Femur (tissue), 1 donor: ENCODE measurements around the gene SPNS3.
A peak's percentile ranks its signal among the peaks of the same experiment; 100 is the strongest.

Source experiments
- DNase-seq: peaks from one replicate; pipeline ENCODE4 v3.0.0-alpha.2; 2017

Gene SPNS3, protein sequence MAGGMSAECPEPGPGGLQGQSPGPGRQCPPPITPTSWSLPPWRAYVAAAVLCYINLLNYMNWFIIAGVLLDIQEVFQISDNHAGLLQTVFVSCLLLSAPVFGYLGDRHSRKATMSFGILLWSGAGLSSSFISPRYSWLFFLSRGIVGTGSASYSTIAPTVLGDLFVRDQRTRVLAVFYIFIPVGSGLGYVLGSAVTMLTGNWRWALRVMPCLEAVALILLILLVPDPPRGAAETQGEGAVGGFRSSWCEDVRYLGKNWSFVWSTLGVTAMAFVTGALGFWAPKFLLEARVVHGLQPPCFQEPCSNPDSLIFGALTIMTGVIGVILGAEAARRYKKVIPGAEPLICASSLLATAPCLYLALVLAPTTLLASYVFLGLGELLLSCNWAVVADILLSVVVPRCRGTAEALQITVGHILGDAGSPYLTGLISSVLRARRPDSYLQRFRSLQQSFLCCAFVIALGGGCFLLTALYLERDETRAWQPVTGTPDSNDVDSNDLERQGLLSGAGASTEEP

DNA sequence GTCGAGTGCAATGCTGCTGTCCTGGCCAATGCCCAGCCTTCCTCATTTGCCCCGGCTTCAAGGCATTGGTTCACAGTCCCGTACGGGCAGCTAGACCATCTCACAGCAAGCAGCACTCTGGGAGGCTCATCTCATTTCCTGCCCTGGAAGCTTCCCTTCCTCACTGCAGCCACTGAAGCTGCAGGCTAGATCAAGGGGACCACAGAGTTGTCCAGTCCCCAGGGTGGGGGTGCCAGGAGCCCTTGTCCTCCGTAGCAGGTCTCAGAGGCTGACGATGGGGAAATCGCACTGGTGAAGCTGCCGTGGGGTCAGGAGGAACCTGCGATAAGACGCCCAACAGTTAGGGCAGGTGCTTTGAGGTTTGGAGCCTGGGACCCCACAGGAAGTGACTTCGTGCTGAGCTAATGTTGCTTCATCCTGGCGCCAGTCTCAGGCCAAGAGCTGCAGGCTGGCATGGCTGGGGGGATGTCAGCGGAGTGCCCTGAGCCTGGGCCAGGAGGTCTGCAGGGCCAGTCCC lies at the start of gene SPNS3:
SPNS3 (plus strand) TSS at position 426 of the 517 bp plus-strand sequence; CDS start at position 454, 28 bp downstream.
- DNase-seq, result no peak

DNA sequence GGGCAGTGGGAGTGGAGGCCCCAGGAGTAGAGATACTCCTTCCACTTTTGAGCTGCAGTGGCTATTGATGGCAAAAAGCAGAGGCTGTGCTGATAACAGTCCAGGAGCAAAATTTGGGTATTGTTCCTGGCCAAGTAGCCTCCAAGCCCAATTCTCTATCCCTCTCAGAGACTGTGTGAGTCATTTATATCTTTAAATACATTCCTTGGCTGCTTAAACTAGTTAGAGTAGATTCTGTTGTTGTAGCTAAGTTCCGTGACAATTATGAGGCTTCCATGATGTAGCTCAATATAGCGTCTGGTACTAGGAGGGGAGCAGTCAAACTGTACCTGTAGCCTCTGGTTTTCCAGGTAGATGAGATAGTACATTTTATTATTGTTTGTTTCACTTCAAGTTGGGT lies 47.3 kb upstream of the SPNS3 start:
- no peak for DNase-seq

DNA sequence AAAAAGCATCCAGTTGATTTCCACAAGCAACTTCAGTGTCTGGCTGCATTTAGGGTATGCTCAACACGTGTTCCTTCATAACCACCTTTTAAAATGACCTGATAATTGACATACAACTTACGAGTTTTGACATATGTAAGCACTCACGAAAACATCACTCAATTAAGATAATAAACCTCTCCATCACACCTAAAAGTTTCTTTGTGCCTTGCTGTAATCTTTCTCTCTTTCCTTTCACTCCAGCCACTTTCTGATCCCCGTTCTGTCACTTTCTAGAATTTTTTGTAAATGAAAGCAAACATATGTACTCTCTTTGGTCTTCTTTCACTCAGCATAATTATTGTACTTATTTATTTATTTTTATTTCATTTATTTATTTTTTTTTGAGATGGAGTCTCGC lies 46.6 kb upstream of the SPNS3 start:
- no peak for DNase-seq

DNA sequence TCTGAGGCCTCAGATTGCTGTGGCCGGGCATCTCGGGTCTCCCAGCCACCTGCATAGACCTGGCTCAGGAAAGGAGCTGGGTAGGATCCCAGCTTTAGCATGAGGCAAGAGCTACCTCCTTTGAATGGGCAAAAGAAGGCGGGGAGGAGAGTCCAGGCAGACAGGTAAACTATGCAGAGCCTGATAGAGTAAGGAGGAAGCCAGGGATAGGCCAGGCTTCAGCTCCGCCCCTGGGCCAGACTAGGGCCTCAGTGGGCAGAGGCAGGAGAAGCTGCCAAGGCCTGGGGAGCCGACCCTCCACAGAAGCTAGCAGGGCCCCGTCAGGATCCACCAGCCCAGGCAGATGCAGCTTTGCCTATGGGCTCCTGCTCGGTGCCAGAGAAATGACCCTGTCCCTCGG lies 44.7 kb upstream of the SPNS3 start:
- no peak for DNase-seq

DNA sequence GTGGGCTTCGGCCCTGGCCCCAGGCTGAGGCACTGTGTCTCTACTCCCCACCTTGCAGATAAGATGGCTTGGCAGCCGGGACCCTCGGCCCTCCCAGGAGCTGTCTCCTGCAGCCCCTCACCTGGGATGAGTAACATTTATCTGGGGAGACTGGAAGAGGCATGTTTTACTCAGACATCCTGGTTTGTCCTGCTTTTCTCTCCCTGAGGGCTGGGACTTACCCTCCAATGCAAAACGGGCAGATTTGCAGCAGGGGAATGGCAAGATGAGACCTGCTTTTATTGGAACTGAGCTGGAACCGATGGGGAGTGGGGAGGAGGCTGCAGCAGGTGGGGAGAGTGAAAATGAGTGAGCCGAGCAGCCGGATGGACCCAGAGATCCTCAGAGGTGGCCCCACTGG lies 39.9 kb upstream of the SPNS3 start:
- DNase-seq, result no peak

DNA sequence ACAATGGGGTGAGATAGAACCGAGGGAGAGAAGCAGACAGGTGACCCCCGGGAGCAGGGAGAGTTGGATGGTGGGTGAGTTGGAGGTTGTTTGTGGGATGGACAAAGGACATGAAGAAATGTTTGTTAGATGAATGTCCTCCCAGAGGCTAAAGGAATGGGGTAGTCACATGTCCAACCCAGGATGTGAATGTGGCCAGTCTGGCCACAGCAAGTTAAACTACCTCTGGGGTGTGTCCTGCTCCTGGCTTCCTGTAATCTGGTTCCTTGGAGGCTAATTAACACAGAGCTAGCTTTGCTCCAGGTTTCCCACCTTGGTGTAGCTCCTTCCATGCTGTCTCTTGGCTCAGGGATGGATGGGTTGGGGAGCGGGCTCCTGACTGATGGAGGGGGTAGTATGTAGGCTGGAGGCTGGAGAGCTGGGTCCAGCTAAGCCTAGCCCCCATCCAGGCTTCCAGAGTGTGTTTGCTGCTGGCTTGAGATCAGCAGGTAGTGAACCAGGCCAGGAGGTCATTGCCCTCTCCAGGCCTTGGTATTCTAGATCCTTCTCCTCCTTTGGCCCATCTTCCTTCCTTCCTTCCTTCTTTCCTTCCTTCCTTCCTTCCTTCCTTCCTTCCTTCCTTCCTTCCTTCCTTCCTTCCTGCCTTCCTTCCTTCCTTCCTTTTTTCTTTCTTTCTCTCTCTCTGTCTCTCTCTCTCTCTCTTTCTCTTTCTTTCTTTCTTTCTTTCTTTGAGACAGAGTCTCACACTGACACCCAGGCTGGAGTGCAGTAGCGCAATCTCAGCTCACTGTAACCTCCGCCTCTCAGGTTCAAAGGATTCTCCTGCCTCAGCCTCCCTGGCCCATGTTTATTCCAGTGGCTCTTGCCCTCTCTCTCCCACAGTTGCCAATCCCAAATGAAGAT lies 39.3 kb upstream of the SPNS3 start:
- no peak for DNase-seq

DNA sequence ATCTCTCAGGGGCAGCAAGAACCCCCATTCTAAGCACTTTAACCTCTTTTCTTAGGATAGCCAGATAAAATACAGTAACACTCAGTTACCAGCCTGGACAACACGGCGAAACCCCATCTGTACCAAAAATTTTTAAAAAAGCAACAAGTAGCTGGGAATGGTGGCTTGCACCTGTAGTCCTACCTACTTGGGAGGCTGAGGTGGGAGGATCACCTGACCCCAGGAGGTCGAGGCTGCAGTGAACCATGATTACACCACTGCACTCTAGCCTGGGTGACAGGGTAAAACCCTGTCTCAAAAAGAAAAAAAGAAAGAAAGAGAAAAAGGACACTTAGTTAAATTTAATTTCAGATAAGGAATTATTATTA lies 38.6 kb upstream of the SPNS3 start:
- DNase-seq, result no peak

DNA sequence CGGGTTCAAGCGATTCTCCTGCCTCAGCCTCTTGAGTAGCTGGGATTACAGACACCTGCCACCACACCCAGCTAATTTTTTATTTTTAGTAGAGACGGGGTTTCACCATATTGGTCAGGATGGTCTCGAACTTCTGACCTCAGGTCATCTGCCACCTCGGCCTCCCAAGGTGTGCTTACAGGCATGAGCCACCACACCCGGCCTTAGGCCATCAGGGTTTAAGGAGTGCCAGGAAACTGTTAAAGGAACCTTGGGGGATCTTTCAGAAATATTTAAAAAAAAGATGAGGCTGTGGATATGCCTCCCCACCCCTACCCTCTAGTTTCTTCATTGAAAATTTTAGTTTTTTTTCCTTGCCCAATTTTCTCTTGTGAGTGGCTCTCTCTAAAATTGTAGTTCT lies 35.9 kb upstream of the SPNS3 start:
- DNase-seq, result no peak

DNA sequence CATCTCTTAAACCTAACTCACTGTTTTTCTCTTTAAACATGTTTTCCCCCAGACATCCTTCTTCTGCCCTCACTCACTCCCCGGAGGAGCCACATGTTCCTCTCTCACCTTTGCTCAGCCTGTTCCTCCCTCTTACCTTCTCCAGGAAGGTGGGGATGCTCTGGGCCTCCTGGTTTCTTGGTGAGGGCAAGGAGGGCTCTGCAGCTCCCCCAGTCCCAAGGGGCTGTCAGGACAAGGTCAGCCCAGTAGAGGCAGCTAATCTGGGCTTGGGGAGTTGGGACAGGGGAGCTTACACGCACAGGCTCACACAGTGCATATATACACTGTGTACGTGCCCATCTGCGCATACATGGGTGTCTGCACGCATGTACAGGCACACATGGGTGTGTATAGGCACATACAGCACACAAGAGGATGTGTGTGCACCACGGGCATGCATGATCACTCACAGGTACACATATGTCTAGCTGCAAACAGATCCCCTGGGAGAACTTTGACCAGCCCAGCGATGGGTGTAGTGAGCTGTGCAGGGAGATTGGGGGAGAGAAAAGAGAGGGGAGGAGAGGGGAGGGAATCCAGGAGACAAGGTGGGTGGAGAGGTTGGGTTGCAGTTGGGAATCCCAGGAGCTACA lies 28.6 kb upstream of the SPNS3 start:
- DNase-seq, result no peak

DNA sequence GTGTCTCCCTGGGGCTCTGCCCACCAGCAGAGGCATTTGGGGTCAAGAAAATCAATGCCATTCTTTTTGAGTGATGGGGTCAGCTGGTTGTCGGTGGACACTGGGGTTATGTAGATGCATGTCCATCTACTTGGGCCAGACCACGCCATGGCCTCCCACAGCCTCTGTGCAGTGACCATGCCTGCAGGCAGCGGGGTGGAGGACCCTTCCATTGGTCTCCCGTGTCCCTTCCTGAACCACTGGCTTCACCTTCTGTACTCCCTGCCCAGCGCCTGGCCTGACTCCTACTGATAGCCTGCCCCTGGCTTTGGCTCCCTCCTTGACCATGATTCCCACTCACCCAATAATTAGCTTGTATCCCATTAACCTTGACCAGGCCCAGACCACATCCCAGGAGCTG lies 28.0 kb upstream of the SPNS3 start:
- no peak for DNase-seq

DNA sequence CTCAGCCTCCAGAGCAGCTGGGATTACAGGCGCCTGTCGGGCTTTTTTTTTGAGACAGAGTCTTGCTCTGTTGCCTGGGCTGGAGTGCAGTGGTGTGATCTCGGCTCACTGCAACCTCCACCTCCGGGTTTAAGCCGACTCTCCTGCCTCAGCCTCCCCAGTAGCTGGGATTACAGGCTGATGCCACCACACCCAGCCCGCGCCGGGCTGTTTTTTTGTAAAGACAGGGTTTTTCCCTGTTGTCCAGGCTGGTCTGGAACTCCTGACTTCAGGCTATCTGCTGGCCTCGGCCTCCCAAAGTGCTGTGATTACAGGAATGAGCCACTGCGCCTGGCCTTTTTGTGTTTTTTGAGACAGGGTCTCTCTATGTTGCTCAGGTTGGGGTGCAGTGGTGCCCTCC lies 27.4 kb upstream of the SPNS3 start:
- DNase-seq, result no peak

DNA sequence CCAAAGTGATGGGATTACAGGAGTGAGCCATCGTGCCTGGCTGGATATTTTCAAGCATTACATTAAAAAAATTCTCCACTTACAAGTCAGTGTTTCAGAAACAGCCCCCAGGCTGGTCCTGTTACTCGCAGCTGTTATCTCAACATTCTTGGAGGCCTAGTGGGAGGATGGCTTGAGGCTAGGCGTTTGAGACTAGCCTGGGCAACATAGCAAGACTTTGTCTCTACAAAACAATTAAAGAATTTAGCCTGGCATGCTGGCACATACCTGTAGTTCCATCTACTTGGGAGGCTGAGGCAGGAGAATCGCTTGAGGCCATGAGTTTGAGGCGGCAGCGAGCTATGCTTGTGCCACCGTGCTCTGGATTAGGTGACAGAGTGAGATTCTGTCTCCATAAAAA lies 26.5 kb upstream of the SPNS3 start:
- no peak for DNase-seq

DNA sequence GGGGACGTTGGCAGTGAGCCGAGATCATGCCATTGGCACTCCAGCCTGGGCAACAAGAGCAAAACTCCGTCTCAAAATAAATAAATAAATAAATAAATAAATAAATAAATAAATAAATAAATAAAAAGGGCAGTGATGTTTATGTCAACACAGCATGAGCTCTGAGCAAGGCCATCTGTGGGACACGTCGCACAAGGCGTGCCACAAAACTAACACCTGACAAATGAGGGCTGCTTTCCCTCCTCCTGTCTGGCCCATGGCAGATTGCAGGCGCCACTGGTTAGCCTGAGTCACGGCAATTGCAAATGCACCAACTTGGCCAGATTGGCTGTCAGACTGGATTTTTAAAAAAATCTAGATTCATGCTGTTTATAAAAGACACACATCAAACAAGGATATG lies 25.9 kb upstream of the SPNS3 start:
- DNase-seq, result no peak

DNA sequence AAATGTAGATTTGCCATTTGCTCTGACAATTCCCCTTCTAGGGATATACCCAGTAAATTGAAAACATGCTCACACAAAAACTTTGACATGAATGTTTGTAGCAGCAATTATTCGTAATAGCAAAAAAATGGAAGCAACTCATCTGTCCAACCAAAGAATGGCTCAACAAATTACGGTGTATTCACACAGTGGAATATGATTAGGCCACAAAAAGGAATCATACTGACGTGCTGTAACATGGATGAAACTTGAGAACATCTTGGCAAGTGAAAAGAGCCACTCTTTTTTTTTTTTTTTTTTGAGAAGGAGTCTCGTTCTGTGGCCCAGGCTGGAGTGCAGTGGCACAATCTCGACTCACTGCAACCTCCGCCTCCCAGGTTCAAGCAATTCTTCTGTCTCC lies 24.1 kb upstream of the SPNS3 start:
- DNase-seq, result no peak

DNA sequence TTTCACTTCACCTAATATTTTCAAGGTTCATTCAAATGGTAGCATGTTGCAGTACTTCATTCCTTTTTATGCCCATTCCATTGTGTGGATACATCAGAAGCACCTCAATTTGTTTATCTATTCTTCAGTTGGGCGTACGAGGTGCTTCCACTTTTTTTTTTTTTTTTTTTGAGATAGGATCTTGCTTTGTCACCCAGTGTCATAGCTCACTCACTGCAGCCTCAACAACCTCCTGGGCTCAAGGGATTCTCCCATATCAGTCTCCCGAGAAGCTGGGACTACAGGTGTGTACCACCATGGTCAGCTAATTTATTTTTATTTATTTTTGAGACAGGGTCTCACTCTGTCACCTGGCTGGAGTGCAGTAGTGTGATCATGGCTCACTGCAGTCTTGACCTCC lies 22.5 kb upstream of the SPNS3 start:
- DNase-seq, result no peak

DNA sequence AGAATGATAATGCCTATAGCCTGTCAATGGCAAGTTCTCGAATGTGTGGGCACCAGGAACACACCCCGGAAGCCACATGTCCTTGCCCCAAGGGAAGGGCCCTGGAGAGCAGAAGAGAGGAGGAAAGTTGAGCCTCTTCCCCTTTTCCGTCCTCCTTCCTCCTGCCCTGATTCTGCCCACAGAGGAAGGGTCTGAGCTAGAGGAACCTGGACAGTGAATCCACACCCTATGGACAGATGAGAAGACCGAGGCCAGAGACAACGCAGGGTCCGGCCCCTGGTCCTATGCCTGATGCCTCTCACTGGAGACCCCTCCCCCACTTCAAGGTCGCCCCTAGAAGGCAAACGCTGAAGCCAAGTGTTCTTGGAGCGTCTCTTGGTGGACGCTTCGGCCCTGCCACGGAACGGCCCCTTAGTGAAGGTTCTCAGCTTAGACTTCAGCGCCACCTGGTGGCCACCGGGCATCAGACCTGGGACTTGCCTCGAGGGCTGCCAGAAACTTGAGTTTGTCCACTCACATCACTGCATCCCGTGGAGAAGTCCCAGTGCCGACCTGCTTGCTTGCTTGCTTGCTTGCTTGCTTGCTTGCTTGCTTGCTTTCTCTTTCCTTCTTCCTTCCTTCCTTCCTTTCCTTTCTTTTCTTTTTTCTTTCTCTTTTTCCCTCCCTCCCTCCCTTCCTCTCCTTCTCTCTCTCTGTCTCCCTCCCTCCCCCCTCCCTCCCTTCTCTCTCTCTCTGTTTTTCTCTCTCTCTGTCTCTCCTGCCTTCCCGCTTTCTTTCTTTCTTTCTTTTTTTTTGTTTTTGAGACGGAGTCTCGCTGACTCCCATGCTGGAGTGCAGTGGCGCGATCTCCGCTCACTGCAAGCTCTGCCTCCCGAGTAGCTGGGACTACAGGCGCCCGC lies 20.6 kb upstream of the SPNS3 start:
- DNase-seq, result peak; percentile 94

DNA sequence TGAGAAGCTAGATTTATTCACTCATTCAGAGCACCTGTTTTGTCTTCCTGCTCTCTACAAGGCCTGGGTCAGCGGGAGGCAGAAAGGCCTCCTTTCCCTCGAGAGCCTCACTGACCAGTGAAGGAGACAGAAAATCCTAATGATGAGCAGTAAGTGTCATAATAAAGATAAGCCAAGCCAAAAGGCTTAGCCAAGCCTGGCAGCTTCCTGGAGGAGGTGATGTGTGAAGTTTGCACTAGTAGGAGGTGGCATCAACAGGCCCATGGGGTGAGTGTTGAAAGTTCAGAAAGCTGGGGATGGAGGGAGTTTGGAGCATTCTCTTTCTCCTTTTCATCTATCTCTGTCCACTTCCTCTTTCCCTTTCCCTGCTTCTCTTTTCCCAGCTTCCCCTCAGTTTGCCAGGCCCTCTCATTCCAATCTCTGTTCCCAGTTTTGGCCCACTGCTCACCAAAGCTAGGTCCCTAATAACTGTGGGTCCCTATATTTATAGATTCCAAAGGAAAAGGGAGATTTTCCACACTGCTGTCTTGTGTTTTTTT lies 16.5 kb upstream of the SPNS3 start:
- DNase-seq, result no peak

DNA sequence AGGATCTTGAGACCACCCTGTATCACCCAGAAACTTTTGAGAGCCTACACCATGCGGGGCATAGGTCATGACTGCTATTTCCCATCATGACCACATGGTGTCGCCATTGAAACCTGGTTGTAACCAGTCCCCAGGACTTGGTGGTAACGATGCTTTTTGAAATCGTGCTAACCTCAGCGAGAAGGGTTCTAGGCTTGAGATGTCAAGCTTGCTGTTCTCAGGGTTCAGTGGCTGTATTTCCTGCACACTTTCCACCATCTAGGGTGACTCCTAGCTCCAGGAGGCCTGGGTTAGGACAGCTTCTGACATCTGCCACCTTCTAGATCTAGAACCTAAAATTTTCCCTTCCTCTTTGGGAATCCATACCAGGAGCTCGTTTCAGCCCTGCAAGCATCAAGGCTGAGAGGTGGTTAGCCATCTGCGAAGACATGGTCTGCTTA lies 13.0 kb upstream of the SPNS3 start:
- peak; percentile 45 for DNase-seq

DNA sequence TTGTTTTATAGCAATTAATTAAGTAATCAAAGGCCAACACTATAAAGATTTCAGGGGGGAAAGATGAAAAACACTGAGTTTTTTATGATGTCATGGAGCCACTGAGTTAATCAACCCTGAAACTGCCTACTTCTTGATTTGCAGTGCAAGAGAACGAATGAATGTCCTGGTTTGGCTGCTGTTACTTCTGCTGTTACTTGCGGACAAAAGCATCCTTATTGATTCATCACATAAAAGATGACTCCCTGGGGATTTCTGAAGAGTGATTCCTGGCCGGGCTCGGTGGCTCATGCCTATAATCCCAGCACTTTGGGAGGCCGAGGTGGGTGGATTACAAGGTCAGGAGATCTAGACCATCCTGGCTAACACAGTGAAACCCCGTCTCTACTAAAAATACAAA lies 10.9 kb upstream of the SPNS3 start:
- DNase-seq, result no peak

DNA sequence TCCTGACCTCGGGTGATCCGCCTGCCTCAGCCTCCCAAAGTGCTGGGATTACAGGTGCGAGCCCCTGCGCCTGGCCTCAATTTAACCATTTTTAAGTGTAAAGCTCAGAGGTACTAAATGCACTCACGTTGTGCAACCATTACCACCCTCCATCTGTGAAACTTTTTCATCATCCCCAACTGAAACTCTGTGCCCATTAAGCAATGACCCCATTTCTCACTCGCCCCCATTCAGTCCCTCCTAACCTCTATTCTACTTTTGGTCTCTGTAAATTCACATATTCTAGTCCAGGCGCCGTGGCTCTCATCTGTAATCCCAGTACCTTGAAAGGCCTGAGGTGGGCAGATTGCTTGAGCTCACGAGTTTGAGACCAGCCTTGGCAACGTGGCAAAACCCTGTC lies 8.3 kb upstream of the SPNS3 start:
- DNase-seq, result no peak

DNA sequence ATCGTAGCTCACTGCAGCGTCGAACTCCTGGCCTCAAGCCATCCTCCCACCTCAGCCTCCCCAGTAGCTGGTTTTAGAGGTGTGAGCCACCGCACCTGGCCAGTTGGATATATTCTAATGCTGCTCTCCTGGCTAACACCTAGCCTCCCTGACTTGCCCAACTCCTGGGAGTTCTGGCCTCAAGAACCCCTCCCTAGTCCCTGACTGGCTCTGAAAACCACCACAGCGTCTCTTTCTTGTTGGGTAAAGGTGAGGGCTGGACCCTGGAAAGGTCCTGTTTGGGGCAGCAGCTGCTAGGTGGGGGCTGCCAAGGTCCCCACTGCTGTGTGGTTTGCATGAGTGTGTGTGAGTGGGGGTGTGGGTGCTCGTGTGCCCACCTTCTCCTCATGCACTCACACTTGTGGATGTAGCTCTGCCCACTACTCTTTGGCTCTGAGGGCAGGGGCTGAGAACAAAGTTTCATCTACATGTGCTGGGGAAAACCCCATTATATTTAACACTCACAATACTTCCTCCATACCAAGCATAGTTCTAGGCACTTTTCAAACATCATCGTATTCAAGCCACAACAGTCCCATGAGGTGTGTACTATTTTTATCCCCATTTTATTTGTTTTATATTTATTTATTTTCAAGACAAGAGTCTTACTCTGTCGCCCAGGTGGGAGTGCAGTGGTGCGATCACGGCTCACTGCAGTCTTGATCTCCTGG lies 7.1 kb upstream of the SPNS3 start:
- DNase-seq, result no peak
